WERI-Rb-1 (cell line): ENCODE data around the gene ZBTB20.

Source experiments
- DNase-seq: peaks from one replicate; pipeline ENCODE4 v3.0.0-alpha.2; 2020
- H3K27ac ChIP-seq: fragments of 250-450 bp; sonication (Bioruptor Pico); 2 replicates; pipeline ENCODE4 v1.5.1; 2020; ENCODE audit warnings: mild to moderate bottlenecking, moderate library complexity
- H3K27me3 ChIP-seq: fragments of 250-450 bp; sonication (Bioruptor Pico); 2 replicates; pipeline ENCODE4 v1.5.1; 2021; ENCODE audit warnings: mild to moderate bottlenecking, low read depth, moderate library complexity; ENCODE audit not compliant: insufficient read depth, severe bottlenecking
- H3K36me3 ChIP-seq: fragments of 250-450 bp; sonication (Bioruptor Pico); 2 replicates; pipeline ENCODE4 v1.5.1; 2020; ENCODE audit warnings: mild to moderate bottlenecking, moderate library complexity
- H3K4me3 ChIP-seq: 2 replicates; pipeline ENCODE4 v1.5.1; 2011; ENCODE audit warnings: low read depth, mild to moderate bottlenecking, control low read depth, low read length
- H3K9me3 ChIP-seq: fragments of 250-450 bp; sonication (Bioruptor Pico); 2 replicates; pipeline ENCODE4 v1.5.1; 2021; ENCODE audit warnings: mild to moderate bottlenecking, moderate library complexity; ENCODE audit not compliant: severe bottlenecking
- CTCF ChIP-seq: IDR thresholded peaks from 2 replicates; pipeline ENCODE4 v1.5.1; 2011; ENCODE audit warnings: low read depth, mild to moderate bottlenecking, control low read depth, inconsistent platforms, low read length

Gene ZBTB20

GRCh38 chr3:114651555-114651954 lies 495.5 kb downstream of the ZBTB20 start:
- TF ChIP-seq CTCF: no peak
- Histone ChIP-seq H3K9me3 (no peaks in the 10 kb centered on the region), H3K27ac (no peak overlapping the region), H3K36me3 (no peaks in the 10 kb centered on the region), H3K27me3 (peaks cover 3% of the 10 kb centered on the region), H3K4me3 (no peak overlapping the region)
- DNase-seq: no peak

GRCh38 chr3:114650808-114651207 lies 496.3 kb downstream of the ZBTB20 start:
- Histone ChIP-seq H3K27ac (no peak overlapping the region), H3K27me3 (peaks cover 3% of the 10 kb centered on the region), H3K36me3 (no peaks in the 10 kb centered on the region), H3K9me3 (no peaks in the 10 kb centered on the region), H3K4me3 (no peak overlapping the region)
- no peak for TF ChIP-seq CTCF
- DNase-seq: no peak

- no peak for DNase-seq
- no peaks in the 10 kb centered on the region for H3K36me3 ChIP-seq
- H3K27me3 ChIP-seq: peaks cover 3% of the 10 kb centered on the region
- no peak overlapping the region for H3K27ac ChIP-seq
- no peak overlapping the region for H3K4me3 ChIP-seq
- no peaks in the 10 kb centered on the region for H3K9me3 ChIP-seq
- no peak for TF ChIP-seq CTCF
These were observed 497.8 kb downstream of the ZBTB20 start for GRCh38 chr3:114649331-114649730.

- no peak overlapping the region for H3K4me3 ChIP-seq
- TF ChIP-seq CTCF: no peak
- H3K27me3 ChIP-seq: peaks cover 3% of the 10 kb centered on the region
- no peaks in the 10 kb centered on the region for H3K36me3 ChIP-seq
- no peak overlapping the region for H3K27ac ChIP-seq
- DNase-seq: no peak
- H3K9me3 ChIP-seq: no peaks in the 10 kb centered on the region
These were observed 500.6 kb downstream of the ZBTB20 start for GRCh38 chr3:114646526-114646925.

GRCh38 chr3:114645392-114645791 lies 501.7 kb downstream of the ZBTB20 start:
- Histone ChIP-seq H3K27me3 (peaks cover 3% of the 10 kb centered on the region), H3K36me3 (no peaks in the 10 kb centered on the region), H3K4me3 (no peak overlapping the region), H3K27ac (no peak overlapping the region), H3K9me3 (no peaks in the 10 kb centered on the region)
- no peak for TF ChIP-seq CTCF
- no peak for DNase-seq

GRCh38 chr3:114644367-114644766 lies 502.7 kb downstream of the ZBTB20 start:
- TF ChIP-seq CTCF: no peak
- Histone ChIP-seq H3K4me3 (no peak overlapping the region), H3K27ac (no peak overlapping the region), H3K27me3 (no peaks in the 10 kb centered on the region), H3K36me3 (no peaks in the 10 kb centered on the region), H3K9me3 (no peaks in the 10 kb centered on the region)
- no peak for DNase-seq
